ENCODE data around the gene ALX3.

GRCh38 chr1:110119843-110120242, 49.4 kb upstream of the ALX3 start:
- TF ChIP-seq YY1 (IDR thresholded peaks at IDR 0.05; ENCODE audit: low read depth, low read length) (no peak), CTBP2 (IDR thresholded peaks at IDR 0.05; ENCODE audit: borderline replicate concordance, insufficient read depth, insufficient read length, low read length) (no peak), JUND (IDR thresholded peaks at IDR 0.05; ENCODE audit: low read length) (no peak), SIN3A (conservative IDR thresholded peaks at IDR 0.05 in 1 of 2, IDR thresholded peaks at IDR 0.05 in 1 of 2; ENCODE audit: low read depth in 1 of 2, low read length in 2 of 2) (no peak), EZH2 (IDR thresholded peaks at IDR 0.05; ENCODE audit: low read depth, low read length, severe bottlenecking) (no peak), SP1 (IDR thresholded peaks at IDR 0.05; ENCODE audit: low read depth, low read length) (no peak), E2F6 (IDR thresholded peaks at IDR 0.05) (no peak), MAFK (IDR thresholded peaks at IDR 0.05; ENCODE audit: low read depth, low read length) (no peak), EP300 (IDR thresholded peaks at IDR 0.05; ENCODE audit: borderline replicate concordance in 1 of 2, low read depth in 2 of 2, low read length in 2 of 2) (no peak), POLR2AphosphoS5 (IDR thresholded peaks at IDR 0.05; ENCODE audit: low read depth, low read length) (no peak)
- TF ChIP-seq, protein P1, sequence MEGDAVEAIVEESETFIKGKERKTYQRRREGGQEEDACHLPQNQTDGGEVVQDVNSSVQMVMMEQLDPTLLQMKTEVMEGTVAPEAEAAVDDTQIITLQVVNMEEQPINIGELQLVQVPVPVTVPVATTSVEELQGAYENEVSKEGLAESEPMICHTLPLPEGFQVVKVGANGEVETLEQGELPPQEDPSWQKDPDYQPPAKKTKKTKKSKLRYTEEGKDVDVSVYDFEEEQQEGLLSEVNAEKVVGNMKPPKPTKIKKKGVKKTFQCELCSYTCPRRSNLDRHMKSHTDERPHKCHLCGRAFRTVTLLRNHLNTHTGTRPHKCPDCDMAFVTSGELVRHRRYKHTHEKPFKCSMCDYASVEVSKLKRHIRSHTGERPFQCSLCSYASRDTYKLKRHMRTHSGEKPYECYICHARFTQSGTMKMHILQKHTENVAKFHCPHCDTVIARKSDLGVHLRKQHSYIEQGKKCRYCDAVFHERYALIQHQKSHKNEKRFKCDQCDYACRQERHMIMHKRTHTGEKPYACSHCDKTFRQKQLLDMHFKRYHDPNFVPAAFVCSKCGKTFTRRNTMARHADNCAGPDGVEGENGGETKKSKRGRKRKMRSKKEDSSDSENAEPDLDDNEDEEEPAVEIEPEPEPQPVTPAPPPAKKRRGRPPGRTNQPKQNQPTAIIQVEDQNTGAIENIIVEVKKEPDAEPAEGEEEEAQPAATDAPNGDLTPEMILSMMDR (IDR thresholded peaks at IDR 0.05; ENCODE audit: control extremely low read depth in 1 of 3, insufficient read depth in 1 of 3, low read depth in 1 of 3, low read length in 3 of 3): no peak
- TF ChIP-seq, protein P2, sequence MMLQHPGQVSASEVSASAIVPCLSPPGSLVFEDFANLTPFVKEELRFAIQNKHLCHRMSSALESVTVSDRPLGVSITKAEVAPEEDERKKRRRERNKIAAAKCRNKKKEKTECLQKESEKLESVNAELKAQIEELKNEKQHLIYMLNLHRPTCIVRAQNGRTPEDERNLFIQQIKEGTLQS (IDR thresholded peaks at IDR 0.05; ENCODE audit: insufficient read depth, low read depth, low read length): no peak

Data from H1 (cell line).